H9 (cell line): ENCODE measurements around the gene AK4. TPM values are rescaled to one million over a fixed set of nuclear protein-coding genes. Genes with fewer than 3 reads are reported as not detected.

Source experiments
- DNase-seq: peaks from one replicate; pipeline ENCODE4 v3.0.0-alpha.2; 2017
- H2AFZ ChIP-seq: one replicate; pipeline ENCODE4 v1.6.1; 2013; ENCODE audit warnings: mild to moderate bottlenecking, low read length, control low read depth, moderate library complexity
- H2AK5ac ChIP-seq: 2 replicates; pipeline ENCODE4 v1.6.1; 2013; ENCODE audit warnings: low read length, control low read depth, mixed read lengths; ENCODE audit not compliant: insufficient read length
- H2BK120ac ChIP-seq: one replicate; pipeline ENCODE4 v1.6.1; 2013; ENCODE audit warnings: low read depth, mild to moderate bottlenecking, low read length, control low read depth, inconsistent platforms; ENCODE audit not compliant: poor library complexity, severe bottlenecking
- H2BK12ac ChIP-seq: 2 replicates; pipeline ENCODE4 v1.6.1; 2013; ENCODE audit warnings: low read length, control low read depth, mixed read lengths, low read depth; ENCODE audit not compliant: insufficient read length
- H2BK15ac ChIP-seq: 2 replicates; pipeline ENCODE4 v1.6.1; 2013; ENCODE audit warnings: low read depth, low read length, control low read depth
- H2BK20ac ChIP-seq: one replicate; pipeline ENCODE4 v1.6.1; 2013; ENCODE audit warnings: low read depth, mild to moderate bottlenecking, low read length, control low read depth, inconsistent platforms; ENCODE audit not compliant: poor library complexity, severe bottlenecking
- H2BK5ac ChIP-seq: 2 replicates; pipeline ENCODE4 v1.6.1; 2013; ENCODE audit warnings: low read length, control low read depth, mixed read lengths; ENCODE audit not compliant: insufficient read length
- H3K14ac ChIP-seq: 2 replicates; pipeline ENCODE4 v1.6.1; 2013; ENCODE audit warnings: low read length, control low read depth; ENCODE audit not compliant: insufficient read depth
- H3K18ac ChIP-seq: 2 replicates; pipeline ENCODE4 v1.6.1; 2013; ENCODE audit warnings: low read depth, mild to moderate bottlenecking, mixed read lengths, low read length, control low read depth; ENCODE audit not compliant: insufficient read length
- H3K23ac ChIP-seq: 2 replicates; pipeline ENCODE4 v1.6.1; 2013; ENCODE audit warnings: low read length, control low read depth, mixed read lengths, low read depth; ENCODE audit not compliant: insufficient read length
- H3K23me2 ChIP-seq: 2 replicates; pipeline ENCODE4 v1.6.1; 2013; ENCODE audit warnings: low read depth, mild to moderate bottlenecking, mixed read lengths, low read length, control low read depth; ENCODE audit not compliant: insufficient read length, poor library complexity, severe bottlenecking
- H3K27ac ChIP-seq: 2 replicates; pipeline ENCODE4 v1.5.1; 2013; ENCODE audit warnings: low read length, control low read depth, mixed read lengths, low read depth; ENCODE audit not compliant: insufficient read length
- H3K27me3 ChIP-seq: 2 replicates; pipeline ENCODE4 v1.6.1; 2013; ENCODE audit warnings: low read length, control low read depth, inconsistent platforms; ENCODE audit not compliant: insufficient read depth
- H3K4ac ChIP-seq: 2 replicates; pipeline ENCODE4 v1.6.1; 2013; ENCODE audit warnings: low read depth, mild to moderate bottlenecking, control low read depth, inconsistent platforms, low read length, moderate library complexity
- H3K4me1 ChIP-seq: 2 replicates; pipeline ENCODE4 v1.6.1; 2013; ENCODE audit warnings: low read length, control low read depth, inconsistent platforms; ENCODE audit not compliant: insufficient read depth
- H3K4me2 ChIP-seq: 2 replicates; pipeline ENCODE4 v1.6.1; 2013; ENCODE audit warnings: low read length, control low read depth, mixed read lengths; ENCODE audit not compliant: insufficient read length, insufficient read depth
- H3K56ac ChIP-seq: 2 replicates; pipeline ENCODE4 v1.6.1; 2013; ENCODE audit warnings: low read depth, mild to moderate bottlenecking, mixed read lengths, low read length, control low read depth; ENCODE audit not compliant: insufficient read length
- H3K79me1 ChIP-seq: 2 replicates; pipeline ENCODE4 v1.6.1; 2013; ENCODE audit warnings: low read depth, mild to moderate bottlenecking, moderate library complexity, low read length, control low read depth, inconsistent platforms; ENCODE audit not compliant: insufficient read depth, poor library complexity, severe bottlenecking
- H3K79me2 ChIP-seq: 2 replicates; pipeline ENCODE4 v1.6.1; 2013; ENCODE audit warnings: low read length, control low read depth, inconsistent platforms; ENCODE audit not compliant: insufficient read depth
- H3K9ac ChIP-seq: 2 replicates; pipeline ENCODE4 v1.6.1; 2013; ENCODE audit warnings: low read length, control low read depth, mixed read lengths; ENCODE audit not compliant: insufficient read length; ENCODE audit errors: extremely low read depth
- H3K9me3 ChIP-seq: one replicate; pipeline ENCODE4 v1.6.1; 2013; ENCODE audit warnings: low read depth, low read length, inconsistent platforms; ENCODE audit not compliant: control insufficient read depth
- H3T11ph ChIP-seq: one replicate; pipeline ENCODE4 v1.6.1; 2013; ENCODE audit warnings: mild to moderate bottlenecking, low read length, control low read depth, inconsistent platforms
- H4K20me1 ChIP-seq: one replicate; pipeline ENCODE4 v1.6.1; 2013; ENCODE audit not compliant: control insufficient read depth, insufficient read length, insufficient read depth
- H4K5ac ChIP-seq: 2 replicates; pipeline ENCODE4 v1.6.1; 2013; ENCODE audit warnings: low read depth, mild to moderate bottlenecking, mixed read lengths, low read length, control low read depth; ENCODE audit not compliant: insufficient read length
- H4K8ac ChIP-seq: replicated peaks from 2 replicates; pipeline ENCODE4 v1.6.1; 2013; ENCODE audit warnings: low read length, control low read depth, mixed read lengths, low read depth; ENCODE audit not compliant: insufficient read length
- H4K91ac ChIP-seq: 2 replicates; pipeline ENCODE4 v1.6.1; 2013; ENCODE audit warnings: low read depth, mild to moderate bottlenecking, moderate library complexity, mixed read lengths, low read length, control low read depth; ENCODE audit not compliant: insufficient read length
- H3K27ac Mint-ChIP-seq, 3 experiments: 2 replicates in 2 of 3; 3 replicates in 1 of 3; pipeline ENCODE4 v1.8.0; 2020 to 2021; ENCODE audit warnings: mixed read lengths in 3 of 3, mild to moderate bottlenecking in 1 of 3, moderate library complexity in 1 of 3
- H3K27me3 Mint-ChIP-seq: 2 replicates; pipeline ENCODE4 v1.8.0; 2021; ENCODE audit warnings: low read depth, mild to moderate bottlenecking, moderate library complexity, mixed read lengths
- H3K36me3 Mint-ChIP-seq, 3 experiments: 2 replicates in 2 of 3; 3 replicates in 1 of 3; pipeline ENCODE4 v1.8.0; 2020 to 2021; ENCODE audit warnings: low read depth in 3 of 3, mixed read lengths in 3 of 3; ENCODE audit not compliant: insufficient read depth in 1 of 3
- H3K4me1 Mint-ChIP-seq, 2 experiments: 2 replicates each; pipeline ENCODE4 v1.8.0; 2020; ENCODE audit warnings: mixed read lengths in 2 of 2
- H3K4me3 Mint-ChIP-seq, 2 experiments: 2 replicates in 1 of 2; 3 replicates in 1 of 2; pipeline ENCODE4 v1.8.0; 2020 to 2021; ENCODE audit warnings: mild to moderate bottlenecking in 2 of 2, mixed read lengths in 2 of 2, moderate library complexity in 1 of 2
- H3K9me3 Mint-ChIP-seq, 2 experiments: 2 replicates in 1 of 2; 3 replicates in 1 of 2; pipeline ENCODE4 v1.8.0; 2020; ENCODE audit warnings: mild to moderate bottlenecking in 2 of 2, mixed read lengths in 2 of 2, moderate library complexity in 1 of 2
- CTCF ChIP-seq: fragments of 200-600 bp; sonication (generic); conservative IDR thresholded peaks from 3 replicates; pipeline ENCODE4 v1.8.0; 2021; ENCODE audit warnings: antibody characterized with exemption, mild to moderate bottlenecking
- WGBS: extraction: QIAGEN DNeasy Blood & Tissue Kit; methylation state at CpG from one replicate; pipeline ENCODE4 v1.1.7; 2013; ENCODE audit warnings: missing lambda C conversion rate, low lambda C conversion rate, mixed read lengths; ENCODE audit not compliant: insufficient read length; ENCODE audit errors: extremely low coverage; 5-methylcytosine and 5-hydroxymethylcytosine counted together
- total RNA-seq: library from RNA; stranded (reverse); gene quantifications from 2 replicates; pipeline ENCODE4 v1.2.1, GENCODE V29; 2021

AK4 gene
- total RNA-seq, 1 experiment from 2014 or later: 45.6 TPM

GRCh38 chr1:65177457-65177856 lies 29.5 kb downstream of the AK4 start:
- Histone ChIP-seq H3K56ac (no peak overlapping the region), H2BK20ac (no peak overlapping the region), H3K14ac (no peak overlapping the region), H4K8ac (no peak overlapping the region), H2BK120ac (no peak overlapping the region), H3K79me2 (peaks cover 52% of the 10 kb centered on the region; the same call in 1 of the 2 replicates), H3K4me2 (no peak overlapping the region), H2BK15ac (no peak overlapping the region), H3K4ac (no peak overlapping the region), H3K23ac (no peak overlapping the region), H3K27me3 (no peaks in the 10 kb centered on the region), H4K5ac (no peak overlapping the region), H3K27ac (no peak overlapping the region), H2BK12ac (no peak overlapping the region), H3K9ac (no peak overlapping the region), H2AK5ac (no peak overlapping the region), H2BK5ac (no peak overlapping the region), H3K23me2 (no peaks in the 10 kb centered on the region), H3K18ac (no peak overlapping the region), H4K91ac (no peak overlapping the region), H2AFZ (no peak overlapping the region), H3K79me1 (no peaks in the 10 kb centered on the region), H3K4me1 (peaks cover 22% of the 10 kb centered on the region), H4K20me1 (no peaks in the 10 kb centered on the region), H3K9me3 (no peaks in the 10 kb centered on the region), H3T11ph (no peak overlapping the region)
- Mint-ChIP-seq H3K4me3 (no peak overlapping the region; a peak in 1 of 5 replicates), H3K27ac (no peak overlapping the region), H3K9me3 (no peaks in the 10 kb centered on the region), H3K27me3 (no peaks in the 10 kb centered on the region), H3K36me3 (0 out of 7 replicates have a peak, but pooled peaks cover 0 to 2% (median 0%) of the 10 kb centered on the region in 3 experiments), H3K4me1 (peaks cover 46 to 53% of the 10 kb centered on the region in 2 experiments)
- no CpG with 5 or more reads among the region's 4 CpGs for WGBS
- DNase-seq: no peak
- no peak for TF ChIP-seq CTCF
